IPS DF 6.9 (cell line): ENCODE results near the gene TRNP1.

Source experiments
- DNase-seq: peaks from one replicate; pipeline ENCODE4 v3.0.0-alpha.2; 2013; ENCODE audit warnings: low read depth, low spot score
- H3K27ac ChIP-seq: one replicate; pipeline ENCODE4 v1.5.1; 2013; ENCODE audit warnings: low read length, control low read depth
- H3K27me3 ChIP-seq: 2 replicates; pipeline ENCODE4 v1.6.1; 2013; ENCODE audit warnings: mild to moderate bottlenecking, low read length; ENCODE audit not compliant: control insufficient read depth, insufficient read depth
- H3K36me3 ChIP-seq: 2 replicates; pipeline ENCODE4 v1.6.1; 2013; ENCODE audit warnings: low read length; ENCODE audit not compliant: control insufficient read depth, insufficient read depth
- H3K4me1 ChIP-seq: 2 replicates; pipeline ENCODE4 v1.6.1; 2013; ENCODE audit warnings: low read length; ENCODE audit not compliant: control insufficient read depth, insufficient read depth
- H3K4me3 ChIP-seq: 2 replicates; pipeline ENCODE4 v1.5.1; 2013; ENCODE audit warnings: mild to moderate bottlenecking, low read length
- H3K9me3 ChIP-seq: 2 replicates; pipeline ENCODE4 v1.6.1; 2013; ENCODE audit warnings: low read length, inconsistent platforms; ENCODE audit not compliant: control insufficient read depth, insufficient read depth
- WGBS: extraction: QIAGEN DNeasy Blood & Tissue Kit; methylation state at CpG from one replicate; pipeline ENCODE4 v1.1.7; 2013; ENCODE audit warnings: mixed read lengths, missing lambda C conversion rate; ENCODE audit not compliant: insufficient read length, insufficient coverage; 5-methylcytosine and 5-hydroxymethylcytosine counted together

TRNP1 gene

DNA sequence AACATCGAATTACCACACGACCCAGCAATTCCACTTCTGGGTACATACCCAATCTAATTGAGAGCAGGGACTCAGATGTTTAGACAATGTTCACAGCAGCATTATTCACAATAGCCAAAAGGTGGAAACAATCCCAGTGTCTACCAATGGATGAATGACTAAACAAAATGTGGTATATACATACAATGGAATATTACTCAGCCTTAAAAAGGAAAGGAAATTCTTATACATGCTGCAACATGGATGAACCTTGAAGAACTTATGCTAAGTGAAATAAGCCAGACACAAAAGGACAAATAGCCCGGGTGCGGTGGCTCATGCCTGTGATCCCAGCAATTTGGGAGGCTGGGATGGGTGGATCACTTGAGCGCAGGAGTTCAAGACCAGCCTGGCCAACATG, 40.1 kb upstream of the TRNP1 start:
- H3K4me1 ChIP-seq = no peaks in the 10 kb centered on the region
- no peaks in the 10 kb centered on the region for H3K9me3 ChIP-seq
- H3K27ac ChIP-seq = no peak overlapping the region
- no peak overlapping the region for H3K4me3 ChIP-seq
- no peaks in the 10 kb centered on the region for H3K27me3 ChIP-seq
- no peak for DNase-seq
- H3K36me3 ChIP-seq = peaks cover 2% of the 10 kb centered on the region; the same call in 1 of the 2 replicates
- WGBS = no CpG with 5 or more reads among the region's 5 CpGs

DNA sequence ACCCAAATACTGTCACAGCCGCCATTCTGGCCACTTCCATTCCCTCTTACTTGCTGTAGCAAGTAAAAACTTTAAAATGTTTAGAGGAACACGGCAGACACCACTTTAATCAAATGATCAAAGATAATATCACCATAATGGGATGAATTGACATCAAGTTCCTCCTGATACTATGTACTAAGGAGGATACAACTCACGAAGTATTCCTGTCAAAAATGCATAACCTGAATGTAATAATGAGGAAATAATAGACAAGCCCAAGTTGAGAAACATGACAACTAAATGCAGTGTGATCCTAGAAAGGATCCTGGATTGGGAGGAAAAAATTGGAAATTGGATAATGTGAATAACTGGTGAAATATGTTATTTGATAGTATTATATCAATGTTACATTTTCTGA, 37.2 kb upstream of the TRNP1 start:
- H3K4me1 ChIP-seq = peaks cover 2% of the 10 kb centered on the region
- no peak for DNase-seq
- no peaks in the 10 kb centered on the region for H3K9me3 ChIP-seq
- peaks cover 2% of the 10 kb centered on the region; the same call in 1 of the 2 replicates for H3K36me3 ChIP-seq
- no CpG with 5 or more reads among the region's 3 CpGs for WGBS
- H3K27me3 ChIP-seq = no peaks in the 10 kb centered on the region
- no peak overlapping the region for H3K4me3 ChIP-seq
- H3K27ac ChIP-seq = no peak overlapping the region

DNA sequence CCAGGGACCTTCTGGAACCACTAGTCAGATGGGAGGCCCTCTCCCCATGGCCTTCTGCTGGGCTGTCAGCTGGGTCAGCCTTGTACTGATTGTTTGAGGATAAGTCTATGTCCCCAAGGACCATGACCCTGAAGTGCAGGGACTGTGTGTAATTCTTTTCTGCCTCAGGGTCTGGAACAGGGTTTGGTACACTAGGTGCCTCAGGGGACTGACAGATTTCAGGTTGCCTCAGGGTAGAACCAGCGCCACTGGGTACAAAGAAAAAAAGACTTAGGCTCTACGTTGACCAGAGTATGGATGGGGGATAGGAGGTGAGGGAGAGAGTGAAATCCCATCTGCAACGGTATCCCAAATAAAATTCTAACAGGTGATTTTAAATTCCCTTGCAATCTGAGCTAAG, 36.2 kb upstream of the TRNP1 start:
- no peak for DNase-seq
- Histone ChIP-seq H3K9me3 (no peaks in the 10 kb centered on the region), H3K36me3 (no peaks in the 10 kb centered on the region), H3K4me3 (no peak overlapping the region), H3K4me1 (peaks cover 2% of the 10 kb centered on the region), H3K27me3 (0 out of 2 replicates have a peak, but pooled peaks cover 1% of the 10 kb centered on the region), H3K27ac (no peak overlapping the region)
- WGBS = no CpG with 5 or more reads among the region's 3 CpGs

DNA sequence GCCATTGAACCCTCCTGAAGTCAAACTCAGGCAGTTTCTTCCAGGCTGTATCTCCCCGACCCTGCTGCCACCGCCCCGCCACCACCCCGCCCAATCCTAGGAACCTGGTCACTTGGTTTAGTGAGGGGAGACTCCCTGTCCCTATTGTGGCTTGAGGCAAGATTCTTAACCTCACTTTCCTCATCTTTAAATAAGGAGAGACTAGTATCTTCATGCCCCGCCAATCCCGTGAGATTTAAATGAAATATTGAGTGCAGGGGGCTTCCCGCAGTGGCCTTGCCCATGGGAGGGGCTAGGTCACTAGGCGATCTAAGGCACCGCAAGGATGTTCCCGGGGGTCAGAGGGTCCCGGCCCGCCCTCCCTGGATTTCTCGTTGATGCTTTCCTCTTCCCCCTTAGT, 34.2 kb upstream of the TRNP1 start:
- no peak for DNase-seq
- H3K27me3 ChIP-seq = 0 out of 2 replicates have a peak, but pooled peaks cover 1% of the 10 kb centered on the region
- H3K36me3 ChIP-seq = no peaks in the 10 kb centered on the region
- H3K4me1 ChIP-seq = peaks cover 2% of the 10 kb centered on the region
- H3K4me3 ChIP-seq = peak overlapping the region; percentile 97; the same call in 1 of the 2 replicates
- no CpG with 5 or more reads among the region's 13 CpGs for WGBS
- no peaks in the 10 kb centered on the region for H3K9me3 ChIP-seq
- no peak overlapping the region for H3K27ac ChIP-seq

DNA sequence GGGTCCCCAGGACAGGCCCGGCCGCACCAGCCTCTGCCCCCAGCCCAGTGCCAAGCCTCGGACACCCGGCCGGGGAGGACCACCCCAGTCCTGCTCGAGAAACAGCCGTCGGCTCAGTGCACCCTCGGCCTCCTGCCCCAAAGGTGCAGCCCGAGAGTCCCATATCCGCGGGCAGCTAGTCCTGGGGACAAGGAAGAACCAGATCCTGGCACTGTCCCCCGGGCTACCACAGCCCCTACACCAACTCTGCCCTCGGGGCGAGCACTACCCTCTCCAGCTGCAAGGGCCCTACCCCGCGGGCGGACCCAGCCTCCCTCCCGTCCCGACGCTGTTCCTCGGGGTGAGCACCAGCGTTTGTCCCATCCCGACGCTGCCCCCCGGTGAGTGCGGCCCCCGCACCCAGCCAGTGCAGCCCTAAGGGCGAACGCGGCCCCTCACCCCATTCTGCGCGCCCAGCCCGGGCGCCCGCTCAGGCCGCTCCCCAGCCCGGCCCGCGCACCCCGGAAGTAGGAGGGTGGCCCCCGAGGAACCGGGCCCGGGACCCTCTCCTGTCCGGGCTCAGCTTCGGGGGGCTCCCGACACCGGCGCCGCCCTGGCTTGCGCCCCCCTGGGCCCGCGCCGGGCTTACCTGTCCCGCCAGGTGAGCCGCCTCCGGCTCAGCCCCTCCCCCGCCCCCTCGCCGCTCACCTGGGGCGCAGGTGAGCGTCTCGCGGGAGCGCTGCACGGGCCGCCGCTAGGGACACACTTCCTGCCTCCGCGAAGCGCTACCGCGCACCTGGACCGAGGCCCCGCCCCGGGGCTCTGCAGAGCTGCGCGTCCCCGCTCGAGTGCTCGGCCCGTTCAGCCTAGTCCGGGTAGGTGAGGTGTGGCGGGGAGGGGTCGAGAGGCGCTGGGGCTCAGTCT, 33.5 kb upstream of the TRNP1 start, which contains the start of gene KDF1:
KDF1 (minus strand) TSS at position 747 of the 903 bp plus-strand sequence. CDS start 8,088 bp downstream, outside the sequence.
- DNase-seq = peak; percentile 75
- no CpG with 5 or more reads among the region's 86 CpGs for WGBS
- Histone ChIP-seq H3K27me3 (0 out of 2 replicates have a peak, but pooled peaks cover 1% of the 10 kb centered on the region), H3K27ac (no peak within 1 kb of the TSS), H3K4me1 (peaks cover 2% of the 10 kb centered on the region), H3K4me3 (peak within 1 kb of the TSS; percentile 97), H3K36me3 (no peaks in the 10 kb centered on the region), H3K9me3 (no peaks in the 10 kb centered on the region)

DNA sequence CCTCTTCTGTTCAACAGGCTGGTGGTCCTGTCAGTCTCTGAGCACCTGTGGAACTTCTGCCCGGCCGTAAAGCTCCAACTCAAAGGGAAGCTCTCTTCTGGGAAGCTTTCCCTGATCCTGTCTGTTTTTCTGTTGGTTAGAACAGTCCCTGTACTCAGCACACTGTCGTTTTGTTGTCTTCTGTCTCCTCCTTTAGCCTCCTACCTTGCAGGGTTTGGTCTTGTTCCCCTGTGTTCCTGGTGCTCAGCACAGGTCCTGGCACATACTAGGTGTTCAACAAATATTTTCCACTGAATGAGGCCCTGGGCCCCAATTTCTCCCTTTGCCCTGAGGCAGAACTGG, 32.9 kb upstream of the TRNP1 start:
- H3K9me3 ChIP-seq = no peaks in the 10 kb centered on the region
- WGBS = no CpG with 5 or more reads among the region's 3 CpGs
- peak overlapping the region; percentile 97; the same call in 1 of the 2 replicates for H3K4me3 ChIP-seq
- 0 out of 2 replicates have a peak, but pooled peaks cover 1% of the 10 kb centered on the region for H3K27me3 ChIP-seq
- no peak overlapping the region for H3K27ac ChIP-seq
- H3K4me1 ChIP-seq = peaks cover 2% of the 10 kb centered on the region
- H3K36me3 ChIP-seq = no peaks in the 10 kb centered on the region
- DNase-seq = no peak

DNA sequence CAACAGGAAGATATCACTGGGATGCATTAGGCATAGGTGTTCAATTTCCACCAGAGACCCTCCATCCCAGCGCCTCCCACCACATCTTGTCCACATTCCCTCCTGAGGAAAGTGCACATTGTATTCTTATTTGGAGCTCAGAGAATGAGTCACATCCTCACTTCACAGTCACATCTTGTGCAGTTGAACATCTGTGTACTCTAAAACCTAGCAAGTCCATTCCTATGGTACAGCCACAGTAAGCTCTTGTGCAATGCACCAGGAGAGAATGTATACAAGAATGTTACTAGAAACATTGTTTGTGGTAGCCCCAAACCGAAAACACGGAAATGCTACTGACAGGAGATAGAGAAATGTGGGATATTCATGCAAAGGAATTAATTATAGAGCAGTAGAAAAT, 31.7 kb upstream of the TRNP1 start:
- H3K4me1 ChIP-seq = peaks cover 5% of the 10 kb centered on the region
- 0 out of 2 replicates have a peak, but pooled peaks cover 1% of the 10 kb centered on the region for H3K27me3 ChIP-seq
- DNase-seq = no peak
- WGBS = no CpG with 5 or more reads among the region's 3 CpGs
- no peaks in the 10 kb centered on the region for H3K36me3 ChIP-seq
- H3K27ac ChIP-seq = no peak overlapping the region
- H3K4me3 ChIP-seq = no peak overlapping the region
- H3K9me3 ChIP-seq = no peaks in the 10 kb centered on the region

DNA sequence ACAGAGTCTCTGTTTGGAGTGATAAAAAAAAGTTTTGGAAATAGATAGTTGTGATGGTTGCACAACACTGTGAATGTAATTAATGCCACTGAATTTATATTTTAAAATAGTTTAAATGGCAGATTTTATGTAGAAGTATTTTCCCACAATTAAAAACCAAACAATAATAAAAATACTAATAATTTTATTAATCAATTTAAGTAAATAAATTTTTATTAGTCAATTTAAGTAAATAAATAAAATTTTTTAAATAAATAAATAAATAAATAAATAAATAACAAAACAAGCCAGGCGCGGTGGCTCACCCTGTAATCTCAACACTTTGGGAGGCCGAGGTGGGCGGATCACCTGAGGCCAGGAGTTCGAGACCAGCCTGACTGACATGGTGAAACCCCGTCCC, 28.3 kb upstream of the TRNP1 start:
- Histone ChIP-seq H3K27ac (no peak overlapping the region), H3K4me1 (peaks cover 4% of the 10 kb centered on the region; the same call in 1 of the 2 replicates), H3K27me3 (0 out of 2 replicates have a peak, but pooled peaks cover 1% of the 10 kb centered on the region), H3K9me3 (no peaks in the 10 kb centered on the region), H3K4me3 (no peak overlapping the region), H3K36me3 (no peaks in the 10 kb centered on the region)
- WGBS = no CpG with 5 or more reads among the region's 6 CpGs
- no peak for DNase-seq

DNA sequence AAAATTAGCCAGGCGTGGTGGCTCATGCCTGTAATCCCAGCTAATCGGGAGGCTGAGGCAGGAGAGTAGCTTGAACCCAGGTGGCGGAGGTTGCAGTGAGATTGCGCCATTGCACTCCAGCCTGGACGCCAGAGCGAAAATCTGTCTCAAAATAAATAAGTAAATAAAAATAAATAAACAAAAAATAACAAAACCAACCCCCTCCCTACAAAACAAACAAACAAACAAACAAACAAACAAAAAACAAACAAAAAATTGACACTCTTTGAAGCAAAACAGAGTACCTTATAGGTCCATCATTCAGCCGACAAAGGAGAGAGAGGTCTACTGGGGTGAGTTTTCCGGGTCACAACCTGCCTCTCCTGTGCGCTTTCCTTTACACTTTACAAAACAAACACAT, 27.9 kb upstream of the TRNP1 start:
- no peaks in the 10 kb centered on the region for H3K36me3 ChIP-seq
- 0 out of 2 replicates have a peak, but pooled peaks cover 1% of the 10 kb centered on the region for H3K27me3 ChIP-seq
- peaks cover 4% of the 10 kb centered on the region; the same call in 1 of the 2 replicates for H3K4me1 ChIP-seq
- H3K4me3 ChIP-seq = no peak overlapping the region
- no peak for DNase-seq
- WGBS = no CpG with 5 or more reads among the region's 9 CpGs
- H3K27ac ChIP-seq = no peak overlapping the region
- no peaks in the 10 kb centered on the region for H3K9me3 ChIP-seq

DNA sequence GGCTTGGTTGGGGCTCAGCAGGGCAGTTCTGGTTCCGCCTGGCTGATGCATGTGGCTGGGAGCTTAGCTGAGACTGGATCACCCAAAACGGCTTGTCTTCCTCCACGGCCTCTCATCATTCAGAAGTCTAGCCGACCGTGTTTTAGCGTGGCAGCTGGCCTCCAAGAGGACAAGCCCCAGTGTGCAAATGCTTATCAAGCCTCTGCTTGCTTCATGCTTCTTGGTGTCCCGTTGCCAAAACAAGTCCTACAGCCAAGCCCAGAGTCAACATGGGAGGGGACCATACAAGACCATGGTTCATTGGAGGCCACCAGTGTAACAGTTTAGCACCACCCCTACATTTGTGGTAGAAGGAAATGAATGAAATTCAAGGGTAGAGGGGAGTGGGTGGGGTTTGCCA, 22.7 kb upstream of the TRNP1 start:
- no peaks in the 10 kb centered on the region for H3K9me3 ChIP-seq
- H3K4me3 ChIP-seq = no peak overlapping the region
- H3K36me3 ChIP-seq = no peaks in the 10 kb centered on the region
- DNase-seq = no peak
- peaks cover 4% of the 10 kb centered on the region; the same call in 1 of the 2 replicates for H3K4me1 ChIP-seq
- no peak overlapping the region for H3K27ac ChIP-seq
- H3K27me3 ChIP-seq = no peaks in the 10 kb centered on the region
- no CpG with 5 or more reads among the region's 7 CpGs for WGBS
